Esophagus squamous epithelium (tissue), 4 donors: ENCODE data around the gene MCUB.

Experiments used
- POLR2A ChIP-seq, 4 donors: fragments of 450-650 bp; IDR thresholded peaks; one replicate each; pipeline ENCODE4 v1.6.1; 2017; ENCODE audit warnings: antibody characterized with exemption in 4 of 4, mild to moderate bottlenecking in 4 of 4, moderate library complexity in 3 of 4
- TF ChIP-seq, protein P1 (sequence below), 6 experiments: fragments of 450-650 bp in 4 of 6; fragments of 200-600 bp in 2 of 6; sonication (generic) in 2 of 6; IDR thresholded peaks; one replicate each; pipeline ENCODE4 v1.5.1; 2016 to 2019; ENCODE audit warnings: antibody characterized with exemption in 6 of 6, mild to moderate bottlenecking in 4 of 6, moderate library complexity in 4 of 6

DNA sequence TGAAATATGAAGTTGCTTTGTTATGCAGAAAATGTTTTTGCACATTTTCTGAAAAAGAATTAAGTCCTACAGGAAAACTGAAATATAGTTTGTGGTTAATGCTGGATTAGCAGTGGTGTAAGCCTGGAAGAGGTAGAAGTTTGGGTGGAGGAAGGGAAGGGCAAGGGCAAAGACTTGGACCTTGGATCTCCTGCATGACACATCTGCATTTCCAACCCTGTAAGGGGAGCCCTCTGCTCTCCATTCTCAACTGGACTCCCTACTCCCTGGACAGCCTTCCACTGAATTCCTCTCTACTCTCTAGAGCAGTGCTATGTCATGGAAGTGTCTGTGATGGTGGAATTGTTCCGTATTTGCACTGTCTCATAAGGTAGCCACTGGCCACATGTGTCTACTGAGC lies 138.6 kb downstream of the MCUB start:
- TF ChIP-seq, protein P1, sequence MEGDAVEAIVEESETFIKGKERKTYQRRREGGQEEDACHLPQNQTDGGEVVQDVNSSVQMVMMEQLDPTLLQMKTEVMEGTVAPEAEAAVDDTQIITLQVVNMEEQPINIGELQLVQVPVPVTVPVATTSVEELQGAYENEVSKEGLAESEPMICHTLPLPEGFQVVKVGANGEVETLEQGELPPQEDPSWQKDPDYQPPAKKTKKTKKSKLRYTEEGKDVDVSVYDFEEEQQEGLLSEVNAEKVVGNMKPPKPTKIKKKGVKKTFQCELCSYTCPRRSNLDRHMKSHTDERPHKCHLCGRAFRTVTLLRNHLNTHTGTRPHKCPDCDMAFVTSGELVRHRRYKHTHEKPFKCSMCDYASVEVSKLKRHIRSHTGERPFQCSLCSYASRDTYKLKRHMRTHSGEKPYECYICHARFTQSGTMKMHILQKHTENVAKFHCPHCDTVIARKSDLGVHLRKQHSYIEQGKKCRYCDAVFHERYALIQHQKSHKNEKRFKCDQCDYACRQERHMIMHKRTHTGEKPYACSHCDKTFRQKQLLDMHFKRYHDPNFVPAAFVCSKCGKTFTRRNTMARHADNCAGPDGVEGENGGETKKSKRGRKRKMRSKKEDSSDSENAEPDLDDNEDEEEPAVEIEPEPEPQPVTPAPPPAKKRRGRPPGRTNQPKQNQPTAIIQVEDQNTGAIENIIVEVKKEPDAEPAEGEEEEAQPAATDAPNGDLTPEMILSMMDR (IDR thresholded peaks at IDR 0.05) = no peak
- no peak for TF ChIP-seq POLR2A (IDR thresholded peaks at IDR 0.05)
